ENCODE results near the gene AMPH. TPM values are rescaled to one million over a fixed set of nuclear protein-coding genes. Genes with fewer than 3 reads are reported as not detected.

AMPH gene
- total and polyA plus RNA-seq, 9 of the 15 experiments (the other 6 are each of a cell fraction or from before 2014, with no cell fraction given) = 0.03 to 0.35 TPM; not detected in 7

GRCh38 chr7:38410056-38410455 is 221.1 kb downstream of the AMPH start:
- CTCF ChIA-PET (ENCODE audit: low intra/inter-chr PET ratio) = interaction anchor here (2.3 kb wide), 1 partner anchor 12 kb away, joined by 6 read pairs; no protein-coding TSS in a partner anchor
- DNase-seq (ENCODE audit: extremely low read depth in 1 of 4, low spot score in 3 of 4) (no peak), FAIRE-seq (no peak), ATAC-seq (no peak)
- H3K4me2 ChIP-seq (ENCODE audit: insufficient read depth, low read length) = no peak overlapping the region
- 5% methylated on average over 2 of the region's 2 CpGs for WGBS (ENCODE audit: insufficient coverage, low coverage, missing lambda C conversion rate)
- no peak overlapping the region for H3K4me3 ChIP-seq
- no peaks in the 10 kb centered on the region for H3K36me3 ChIP-seq (ENCODE audit: control insufficient read depth, insufficient read depth, low read length)
- no TSS peak for BruUV-seq (replicated peaks)
- no peaks in the 10 kb centered on the region for H3K9me1 ChIP-seq (ENCODE audit: control insufficient read depth, insufficient read depth, low read length)
- H3K4me1 ChIP-seq (replicated peaks in 1 of 2; ENCODE audit: control insufficient read depth in 2 of 2, insufficient read depth in 2 of 2, low read length in 2 of 2) = peaks cover 0 to 2% of the 10 kb centered on the region in 2 experiments; a peak in 1 of 5 replicates
- no peaks in the 10 kb centered on the region for H3K79me2 ChIP-seq (ENCODE audit: control insufficient read depth, insufficient read depth, low read length)
- H3K27ac ChIP-seq (ENCODE audit: extremely low read depth, low read depth, low read length) = no peak overlapping the region
- no peaks in the 10 kb centered on the region for H4K20me1 ChIP-seq (replicated peaks; ENCODE audit: control insufficient read depth, insufficient read depth, low read length)
- POLR2A ChIA-PET = no interaction called here
- H2AFZ ChIP-seq (ENCODE audit: low read depth, low read length) = no peak overlapping the region
- no peak for TF ChIP-seq HCFC1 (IDR thresholded peaks at IDR 0.05; ENCODE audit: low read depth, low read length)
- TF ChIP-seq, protein P1, sequence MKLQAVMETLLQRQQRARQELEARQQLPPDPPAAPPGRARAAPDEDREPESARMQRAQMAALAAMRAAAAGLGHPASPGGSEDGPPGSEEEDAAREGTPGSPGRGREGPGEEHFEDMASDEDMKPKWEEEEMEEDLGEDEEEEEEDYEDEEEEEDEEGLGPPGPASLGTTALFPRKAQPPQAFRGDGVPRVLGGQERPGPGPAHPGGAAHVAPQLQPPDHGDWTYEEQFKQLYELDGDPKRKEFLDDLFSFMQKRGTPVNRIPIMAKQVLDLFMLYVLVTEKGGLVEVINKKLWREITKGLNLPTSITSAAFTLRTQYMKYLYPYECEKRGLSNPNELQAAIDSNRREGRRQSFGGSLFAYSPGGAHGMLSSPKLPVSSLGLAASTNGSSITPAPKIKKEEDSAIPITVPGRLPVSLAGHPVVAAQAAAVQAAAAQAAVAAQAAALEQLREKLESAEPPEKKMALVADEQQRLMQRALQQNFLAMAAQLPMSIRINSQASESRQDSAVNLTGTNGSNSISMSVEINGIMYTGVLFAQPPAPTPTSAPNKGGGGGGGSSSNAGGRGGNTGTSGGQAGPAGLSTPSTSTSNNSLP (IDR thresholded peaks at IDR 0.05; ENCODE audit: borderline replicate concordance, low read depth, low read length) = no peak
- no peak for TF ChIP-seq CBX5 (IDR thresholded peaks at IDR 0.05; ENCODE audit: borderline replicate concordance, low read depth)
- TF ChIP-seq DIDO1 (tag; IDR thresholded peaks at IDR 0.05; ENCODE audit: low read depth) = no peak
- no peak for TF ChIP-seq HNRNPH1 (optimal IDR thresholded peaks at IDR 0.05; ENCODE audit: low read depth, low read length)
- TF ChIP-seq ZNF830 (CRISPR knock-in tag; IDR thresholded peaks at IDR 0.05) = no peak
- no peak for TF ChIP-seq NCOA1 (IDR thresholded peaks at IDR 0.05; ENCODE audit: low read depth)
- no peak for TF ChIP-seq ZNF445 (CRISPR knock-in tag; IDR thresholded peaks at IDR 0.05; ENCODE audit: low read depth)
- TF ChIP-seq MNT (conservative IDR thresholded peaks at IDR 0.05) = no peak
- TF ChIP-seq NCOA6 (IDR thresholded peaks at IDR 0.05) = no peak
- TF ChIP-seq, protein P2, sequence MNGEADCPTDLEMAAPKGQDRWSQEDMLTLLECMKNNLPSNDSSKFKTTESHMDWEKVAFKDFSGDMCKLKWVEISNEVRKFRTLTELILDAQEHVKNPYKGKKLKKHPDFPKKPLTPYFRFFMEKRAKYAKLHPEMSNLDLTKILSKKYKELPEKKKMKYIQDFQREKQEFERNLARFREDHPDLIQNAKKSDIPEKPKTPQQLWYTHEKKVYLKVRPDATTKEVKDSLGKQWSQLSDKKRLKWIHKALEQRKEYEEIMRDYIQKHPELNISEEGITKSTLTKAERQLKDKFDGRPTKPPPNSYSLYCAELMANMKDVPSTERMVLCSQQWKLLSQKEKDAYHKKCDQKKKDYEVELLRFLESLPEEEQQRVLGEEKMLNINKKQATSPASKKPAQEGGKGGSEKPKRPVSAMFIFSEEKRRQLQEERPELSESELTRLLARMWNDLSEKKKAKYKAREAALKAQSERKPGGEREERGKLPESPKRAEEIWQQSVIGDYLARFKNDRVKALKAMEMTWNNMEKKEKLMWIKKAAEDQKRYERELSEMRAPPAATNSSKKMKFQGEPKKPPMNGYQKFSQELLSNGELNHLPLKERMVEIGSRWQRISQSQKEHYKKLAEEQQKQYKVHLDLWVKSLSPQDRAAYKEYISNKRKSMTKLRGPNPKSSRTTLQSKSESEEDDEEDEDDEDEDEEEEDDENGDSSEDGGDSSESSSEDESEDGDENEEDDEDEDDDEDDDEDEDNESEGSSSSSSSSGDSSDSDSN (IDR thresholded peaks at IDR 0.05; ENCODE audit: borderline replicate concordance in 1 of 2, low read depth in 2 of 2, low read length in 2 of 2) = no peak
- no peak for TF ChIP-seq SRSF1 (IDR thresholded peaks at IDR 0.05; ENCODE audit: low read depth, low read length)
- TF ChIP-seq ETS2 (tag; IDR thresholded peaks at IDR 0.05; ENCODE audit: borderline replicate concordance, poor library complexity, severe bottlenecking) = no peak
- no peaks in the 10 kb centered on the region for H3K9me3 ChIP-seq (replicated peaks; ENCODE audit: control insufficient read depth, insufficient read depth, low read depth, low read length)
- H3K27me3 ChIP-seq (ENCODE audit: control insufficient read depth in 2 of 2, insufficient read depth in 2 of 2, low read length in 2 of 2) = no peaks in the 10 kb centered on the region
- intact Hi-C loops (cut with micrococcal nuclease) (no loop called here), in situ Hi-C loops (cut with MboI) (loop anchor here (25.0 kb wide), 1 partner anchor 1102 kb away; no protein-coding TSS in a partner anchor)
- H3K9ac ChIP-seq (ENCODE audit: insufficient read depth in 1 of 2, low read depth in 2 of 2, low read length in 2 of 2) = no peak overlapping the region

All from K562 (cell line).